ENCODE measurements around the gene ZNF263.

The ZNF263 gene

DNA sequence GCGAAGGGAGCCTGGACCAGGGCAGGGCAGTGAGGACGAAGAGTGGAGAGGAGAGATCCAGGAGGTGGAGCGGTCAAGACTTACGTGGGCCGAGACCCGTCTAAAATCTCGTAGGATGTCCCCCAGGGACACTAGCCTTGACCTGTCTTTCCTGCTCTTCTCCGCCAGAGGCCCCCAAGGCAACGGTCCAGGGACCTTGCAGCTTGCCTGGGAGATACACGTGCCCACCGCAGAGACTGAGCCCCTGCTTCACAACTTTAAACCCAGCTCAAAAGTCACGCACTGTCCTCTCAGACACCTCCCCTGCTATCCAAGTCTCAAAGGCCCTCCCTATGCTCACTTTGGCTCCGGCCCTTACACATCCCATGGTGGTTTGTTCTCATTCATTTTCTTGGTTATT lies 12.5 kb downstream of the ZNF263 start:
- no peak for DNase-seq (ENCODE audit: low read depth)
- no peak overlapping the region for H3K4me3 ChIP-seq (ENCODE audit: low read length)
- H3K9me3 ChIP-seq (ENCODE audit: control insufficient read depth, low read length), result peaks cover 56% of the 10 kb centered on the region
- peaks cover 63% of the 10 kb centered on the region for H3K36me3 ChIP-seq (ENCODE audit: control insufficient read depth, insufficient read depth, low read length, severe bottlenecking)
- H3K4me1 ChIP-seq (ENCODE audit: control insufficient read depth, insufficient read depth, low read length), result no peaks in the 10 kb centered on the region
- no peaks in the 10 kb centered on the region for H3K27me3 ChIP-seq (replicated peaks; ENCODE audit: control insufficient read depth, insufficient read depth, low read length)
- no peak overlapping the region for H3K9ac ChIP-seq (ENCODE audit: low read length)

DNA sequence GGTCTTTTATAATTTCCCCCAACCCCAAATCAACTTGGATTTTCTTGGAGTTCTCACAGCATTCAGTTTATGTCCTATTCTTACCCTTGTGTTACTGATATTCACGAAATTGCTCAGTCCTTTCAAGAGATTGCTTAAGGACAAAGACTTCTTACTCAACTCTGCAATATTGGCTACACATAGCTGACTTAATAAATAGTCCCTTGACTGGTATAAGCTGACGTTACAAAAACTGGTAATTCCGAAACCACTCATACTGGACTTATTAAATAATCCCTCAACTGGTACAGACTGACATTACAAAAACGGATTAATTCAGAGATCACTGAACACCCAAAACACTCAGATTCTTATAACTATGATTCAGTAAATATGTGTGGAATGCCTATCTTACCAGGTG lies 21.1 kb downstream of the ZNF263 start:
- peaks cover 50% of the 10 kb centered on the region for H3K36me3 ChIP-seq (ENCODE audit: control insufficient read depth, insufficient read depth, low read length, severe bottlenecking)
- H3K4me3 ChIP-seq (ENCODE audit: low read length), result peak overlapping the region; percentile 92
- H3K9me3 ChIP-seq (ENCODE audit: control insufficient read depth, low read length), result peaks cover 49% of the 10 kb centered on the region
- H3K27me3 ChIP-seq (replicated peaks; ENCODE audit: control insufficient read depth, insufficient read depth, low read length), result no peaks in the 10 kb centered on the region
- H3K9ac ChIP-seq (ENCODE audit: low read length), result peak overlapping the region; percentile 91
- peaks cover 14% of the 10 kb centered on the region for H3K4me1 ChIP-seq (ENCODE audit: control insufficient read depth, insufficient read depth, low read length)
- peak; percentile 27 for DNase-seq (ENCODE audit: low read depth)

DNA sequence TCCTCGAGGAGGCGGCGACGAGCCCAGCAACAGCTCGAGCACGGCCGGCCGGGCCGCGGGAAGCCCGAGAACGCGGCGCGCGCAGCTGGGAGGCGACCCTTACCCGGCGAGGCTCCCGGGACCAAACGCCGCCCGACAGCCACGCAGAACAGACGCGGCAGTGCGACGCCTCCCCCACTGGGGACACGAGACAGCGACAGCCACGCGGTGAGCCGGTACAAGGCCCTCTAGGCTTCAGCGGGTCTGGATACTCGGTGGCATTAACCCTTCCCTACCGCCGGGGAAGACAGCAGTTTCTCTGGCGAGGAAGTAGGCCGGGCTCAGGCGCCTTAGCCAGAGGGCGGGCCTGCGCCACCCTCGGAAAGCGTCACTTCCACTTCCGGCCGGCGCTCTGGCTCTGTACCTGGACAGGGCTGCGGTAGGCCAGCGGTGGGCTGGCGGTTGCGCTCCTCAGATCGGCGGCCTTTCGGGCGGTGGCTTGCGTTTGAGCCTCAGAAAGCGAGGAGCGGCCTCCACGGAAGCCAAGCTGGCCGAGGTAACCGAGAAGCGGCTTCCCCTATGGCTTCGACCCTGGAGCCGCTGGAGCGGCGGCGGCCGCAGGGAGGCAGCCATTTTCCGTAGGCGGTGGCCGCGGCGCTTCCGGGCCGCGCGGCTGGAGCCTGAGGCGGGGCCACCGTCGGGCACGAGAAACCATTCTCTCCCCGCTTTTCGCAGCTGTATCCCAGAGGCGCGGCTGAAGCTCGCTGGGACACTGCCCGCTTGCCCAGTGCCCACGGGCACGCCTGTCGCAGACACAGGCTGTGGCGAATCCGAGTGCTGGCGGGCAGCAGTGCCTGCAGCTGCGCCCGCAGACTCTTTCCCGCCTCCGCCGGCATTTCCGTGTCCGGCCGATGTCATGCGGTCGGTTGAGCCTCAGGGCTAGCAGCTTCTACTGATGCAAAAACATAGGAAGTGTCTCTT lies 22.1 kb downstream of the ZNF263 start, which contains the start of the genes TIGD7 and ZNF75A:
TSS of gene TIGD7 (minus strand) at position 322 of the 960 bp plus-strand sequence. CDS start 4,816 bp downstream, outside the sequence.
TSS of gene ZNF75A (plus strand) at position 389 of the 960 bp plus-strand sequence. CDS start 2,932 bp downstream, outside the sequence.
- H3K4me1 ChIP-seq (ENCODE audit: control insufficient read depth, insufficient read depth, low read length), result peaks cover 14% of the 10 kb centered on the region
- peak; percentile 94 for DNase-seq (ENCODE audit: low read depth)
- H3K9me3 ChIP-seq (ENCODE audit: control insufficient read depth, low read length), result peaks cover 50% of the 10 kb centered on the region
- H3K9ac ChIP-seq (ENCODE audit: low read length), result peak within 1 kb of the TSS; percentile 91
- H3K36me3 ChIP-seq (ENCODE audit: control insufficient read depth, insufficient read depth, low read length, severe bottlenecking), result peaks cover 48% of the 10 kb centered on the region
- no peaks in the 10 kb centered on the region for H3K27me3 ChIP-seq (replicated peaks; ENCODE audit: control insufficient read depth, insufficient read depth, low read length)
- H3K4me3 ChIP-seq (ENCODE audit: low read length), result peak within 1 kb of the TSS; percentile 92

DNA sequence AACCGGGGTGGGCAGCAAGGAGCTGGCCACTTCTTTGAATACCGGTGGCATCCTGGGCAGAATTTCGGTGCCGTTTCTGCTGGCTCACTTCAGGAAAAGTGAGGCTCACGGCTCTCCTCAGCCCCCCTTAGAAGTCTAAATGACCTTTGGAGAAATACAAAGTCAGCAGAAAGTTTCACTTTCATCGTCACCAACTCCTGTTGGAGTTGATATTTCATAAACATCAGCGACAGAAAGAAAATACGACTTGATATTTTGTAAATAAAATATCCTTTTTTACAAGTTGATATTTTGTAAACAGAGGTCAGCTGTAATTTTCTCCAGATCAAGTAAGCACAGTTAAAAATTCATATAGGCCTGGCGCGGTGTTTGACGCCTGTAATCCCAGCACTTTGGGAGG lies 22.8 kb downstream of the ZNF263 start:
- Histone ChIP-seq H3K36me3 (ENCODE audit: control insufficient read depth, insufficient read depth, low read length, severe bottlenecking) (peaks cover 47% of the 10 kb centered on the region), H3K27me3 (replicated peaks; ENCODE audit: control insufficient read depth, insufficient read depth, low read length) (no peaks in the 10 kb centered on the region), H3K4me3 (ENCODE audit: low read length) (peak overlapping the region; percentile 92), H3K9ac (ENCODE audit: low read length) (peak overlapping the region; percentile 91), H3K9me3 (ENCODE audit: control insufficient read depth, low read length) (peaks cover 52% of the 10 kb centered on the region), H3K4me1 (ENCODE audit: control insufficient read depth, insufficient read depth, low read length) (peaks cover 14% of the 10 kb centered on the region)
- no peak for DNase-seq (ENCODE audit: low read depth)

DNA sequence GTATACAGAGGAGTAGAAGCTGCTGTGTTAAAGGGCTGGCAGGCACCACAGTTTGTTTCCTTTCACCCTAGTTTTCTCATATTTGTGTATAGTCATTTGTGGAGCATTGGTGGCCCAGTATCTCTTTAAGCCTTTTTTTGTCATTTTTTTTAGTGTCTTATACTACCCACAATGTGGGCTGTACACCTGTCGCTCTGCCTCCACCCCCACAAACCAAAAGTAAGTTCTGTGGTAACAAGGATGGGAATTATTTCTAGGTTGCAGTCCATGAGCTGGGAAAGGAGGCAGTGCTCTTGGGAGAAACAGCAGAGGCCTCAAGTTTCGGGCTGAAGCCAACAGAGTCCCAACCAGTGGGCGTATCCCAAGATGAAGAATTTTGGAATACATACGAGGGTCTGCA lies 28.2 kb downstream of the ZNF263 start:
- H3K36me3 ChIP-seq (ENCODE audit: control insufficient read depth, insufficient read depth, low read length, severe bottlenecking), result peaks cover 85% of the 10 kb centered on the region
- DNase-seq (ENCODE audit: low read depth), result no peak
- no peaks in the 10 kb centered on the region for H3K27me3 ChIP-seq (replicated peaks; ENCODE audit: control insufficient read depth, insufficient read depth, low read length)
- peaks cover 97% of the 10 kb centered on the region for H3K9me3 ChIP-seq (ENCODE audit: control insufficient read depth, low read length)
- no peaks in the 10 kb centered on the region for H3K4me1 ChIP-seq (ENCODE audit: control insufficient read depth, insufficient read depth, low read length)
- peak overlapping the region; percentile 10 for H3K4me3 ChIP-seq (ENCODE audit: low read length)
- H3K9ac ChIP-seq (ENCODE audit: low read length), result no peak overlapping the region

DNA sequence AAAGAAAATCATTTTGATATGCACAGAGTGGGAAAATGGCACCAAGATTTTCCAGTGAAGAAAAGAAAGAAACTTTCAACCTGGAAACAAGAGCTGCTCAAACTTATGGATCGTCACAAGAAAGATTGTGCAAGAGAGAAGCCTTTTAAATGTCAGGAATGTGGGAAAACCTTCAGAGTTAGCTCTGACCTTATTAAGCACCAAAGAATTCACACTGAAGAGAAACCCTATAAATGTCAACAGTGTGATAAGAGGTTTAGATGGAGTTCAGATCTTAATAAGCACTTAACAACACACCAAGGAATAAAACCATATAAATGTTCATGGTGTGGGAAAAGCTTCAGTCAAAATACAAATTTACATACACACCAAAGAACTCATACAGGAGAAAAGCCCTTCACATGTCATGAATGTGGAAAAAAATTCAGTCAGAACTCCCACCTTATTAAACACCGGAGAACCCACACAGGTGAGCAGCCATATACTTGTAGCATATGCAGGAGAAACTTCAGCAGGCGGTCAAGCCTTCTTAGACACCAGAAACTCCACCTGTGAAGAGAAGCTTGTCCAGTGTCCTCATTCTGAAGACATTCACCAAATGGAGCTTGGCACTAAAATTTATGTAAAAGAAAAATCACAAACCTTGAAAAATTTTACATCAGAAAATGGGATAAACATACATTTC lies 34.2 kb downstream of the ZNF263 start:
- Histone ChIP-seq H3K4me1 (ENCODE audit: control insufficient read depth, insufficient read depth, low read length) (no peaks in the 10 kb centered on the region), H3K9ac (ENCODE audit: low read length) (no peak overlapping the region), H3K4me3 (ENCODE audit: low read length) (peak overlapping the region; percentile 69), H3K9me3 (ENCODE audit: control insufficient read depth, low read length) (peaks cover 99% of the 10 kb centered on the region), H3K27me3 (replicated peaks; ENCODE audit: control insufficient read depth, insufficient read depth, low read length) (no peaks in the 10 kb centered on the region), H3K36me3 (ENCODE audit: control insufficient read depth, insufficient read depth, low read length, severe bottlenecking) (peaks cover 71% of the 10 kb centered on the region)
- DNase-seq (ENCODE audit: low read depth), result peak; percentile 11

DNA sequence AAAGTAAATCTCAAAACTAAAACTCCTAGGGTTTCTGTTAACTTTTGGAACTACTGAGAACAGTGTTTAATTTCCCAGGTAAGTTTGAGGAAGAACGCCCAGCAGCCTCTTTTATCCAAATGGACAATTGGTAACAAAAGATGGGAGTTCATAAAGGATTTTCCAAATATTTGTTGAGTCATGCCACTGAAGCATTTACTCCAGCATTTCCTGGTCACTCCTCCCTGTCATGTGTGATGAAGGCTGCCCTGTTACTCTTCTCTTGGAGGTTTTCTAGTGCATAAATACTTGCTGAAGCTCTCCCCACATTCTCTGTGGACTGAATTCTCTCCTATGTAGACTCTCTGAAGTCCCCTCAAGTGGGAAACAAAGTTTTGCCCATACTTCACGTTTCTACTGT lies 38.5 kb downstream of the ZNF263 start:
- DNase-seq (ENCODE audit: low read depth), result no peak
- peaks cover 28% of the 10 kb centered on the region for H3K36me3 ChIP-seq (ENCODE audit: control insufficient read depth, insufficient read depth, low read length, severe bottlenecking)
- peaks cover 72% of the 10 kb centered on the region for H3K9me3 ChIP-seq (ENCODE audit: control insufficient read depth, low read length)
- H3K27me3 ChIP-seq (replicated peaks; ENCODE audit: control insufficient read depth, insufficient read depth, low read length), result no peaks in the 10 kb centered on the region
- no peak overlapping the region for H3K4me3 ChIP-seq (ENCODE audit: low read length)
- H3K9ac ChIP-seq (ENCODE audit: low read length), result no peak overlapping the region
- no peaks in the 10 kb centered on the region for H3K4me1 ChIP-seq (ENCODE audit: control insufficient read depth, insufficient read depth, low read length)

DNA sequence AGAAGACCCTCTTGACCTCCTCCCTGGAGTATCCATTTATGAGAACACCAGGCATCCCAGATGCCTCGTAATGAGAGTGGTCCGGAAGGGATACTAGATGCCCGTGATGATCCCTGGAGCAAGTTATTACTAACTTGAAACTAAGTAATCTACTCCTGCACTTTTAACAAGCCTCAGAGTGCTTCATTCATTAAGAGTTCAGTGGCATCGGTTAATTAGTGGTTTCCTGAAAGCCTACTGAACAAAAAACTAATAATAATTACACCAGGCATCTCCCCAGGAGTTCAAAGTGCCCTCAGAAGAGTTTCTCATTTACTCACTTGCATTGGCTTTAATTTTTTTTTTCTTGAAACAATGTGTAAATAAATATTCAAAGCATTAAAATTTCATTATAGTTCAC lies 44.2 kb downstream of the ZNF263 start:
- Histone ChIP-seq H3K27me3 (replicated peaks; ENCODE audit: control insufficient read depth, insufficient read depth, low read length) (no peaks in the 10 kb centered on the region), H3K4me1 (ENCODE audit: control insufficient read depth, insufficient read depth, low read length) (no peaks in the 10 kb centered on the region), H3K9ac (ENCODE audit: low read length) (no peak overlapping the region), H3K9me3 (ENCODE audit: control insufficient read depth, low read length) (peaks cover 16% of the 10 kb centered on the region), H3K36me3 (ENCODE audit: control insufficient read depth, insufficient read depth, low read length, severe bottlenecking) (no peaks in the 10 kb centered on the region), H3K4me3 (ENCODE audit: low read length) (no peak overlapping the region)
- no peak for DNase-seq (ENCODE audit: low read depth)

DNA sequence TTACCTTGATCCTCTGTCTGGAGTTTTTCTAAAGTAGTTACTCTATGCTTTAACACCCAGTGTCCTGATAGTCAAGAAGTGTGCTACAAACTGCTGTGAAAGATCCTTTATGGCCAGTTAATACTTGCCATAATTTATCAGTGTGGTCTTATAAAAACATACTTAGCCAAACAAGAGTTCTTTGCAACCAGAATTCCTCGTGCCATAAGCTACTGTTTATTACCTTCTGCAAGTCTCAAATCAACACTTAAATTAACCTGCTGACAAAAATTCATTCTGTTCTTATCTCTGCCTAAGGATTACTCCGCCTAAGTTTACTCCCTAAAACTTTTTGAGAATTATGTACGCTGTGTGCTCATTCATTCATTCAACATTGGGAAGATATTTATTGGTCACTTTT lies 44.8 kb downstream of the ZNF263 start:
- Histone ChIP-seq H3K36me3 (ENCODE audit: control insufficient read depth, insufficient read depth, low read length, severe bottlenecking) (no peaks in the 10 kb centered on the region), H3K4me1 (ENCODE audit: control insufficient read depth, insufficient read depth, low read length) (no peaks in the 10 kb centered on the region), H3K4me3 (ENCODE audit: low read length) (no peak overlapping the region), H3K9ac (ENCODE audit: low read length) (no peak overlapping the region), H3K9me3 (ENCODE audit: control insufficient read depth, low read length) (peaks cover 11% of the 10 kb centered on the region), H3K27me3 (replicated peaks; ENCODE audit: control insufficient read depth, insufficient read depth, low read length) (no peaks in the 10 kb centered on the region)
- DNase-seq (ENCODE audit: low read depth), result no peak

DNA sequence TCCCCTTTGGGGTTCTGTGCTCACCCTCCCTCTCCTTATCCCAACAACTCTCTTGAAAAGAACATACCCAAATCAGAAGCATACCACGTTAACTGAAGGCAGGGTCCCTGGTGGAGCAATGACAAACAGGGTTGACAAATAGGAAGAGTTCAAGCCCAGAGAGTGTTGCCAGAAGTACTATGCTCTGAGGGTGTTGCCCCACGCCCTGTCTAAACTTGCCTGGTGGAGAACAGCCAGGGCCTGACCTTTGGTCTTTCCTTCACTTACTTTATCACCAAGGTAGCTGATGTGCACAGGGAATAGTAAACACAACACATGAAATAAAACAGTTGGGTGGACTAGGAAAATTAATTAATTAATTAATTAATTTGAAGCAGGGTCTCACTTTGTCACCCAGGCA lies 45.4 kb downstream of the ZNF263 start:
- no peak for DNase-seq (ENCODE audit: low read depth)
- Histone ChIP-seq H3K4me1 (ENCODE audit: control insufficient read depth, insufficient read depth, low read length) (no peaks in the 10 kb centered on the region), H3K9ac (ENCODE audit: low read length) (no peak overlapping the region), H3K4me3 (ENCODE audit: low read length) (no peak overlapping the region), H3K36me3 (ENCODE audit: control insufficient read depth, insufficient read depth, low read length, severe bottlenecking) (no peaks in the 10 kb centered on the region), H3K9me3 (ENCODE audit: control insufficient read depth, low read length) (peaks cover 6% of the 10 kb centered on the region), H3K27me3 (replicated peaks; ENCODE audit: control insufficient read depth, insufficient read depth, low read length) (no peaks in the 10 kb centered on the region)

Measured in adipocyte (in vitro differentiated cells).